Hepatocyte (in vitro differentiated cells): ENCODE data around the gene GCDH. TPM values are rescaled to one million over a fixed set of nuclear protein-coding genes. Genes with fewer than 3 reads are reported as not detected.

ENCODE experiments used
- DNase-seq: peaks from one replicate; pipeline ENCODE4 v3.0.0-alpha.2; 2016; ENCODE audit warnings: low spot score
- H2AFZ ChIP-seq: fragments of 200-600 bp; sonication (generic); 2 replicates; pipeline ENCODE4 v1.6.0; 2016; ENCODE audit warnings: antibody characterized with exemption, mild to moderate bottlenecking
- H3K27ac ChIP-seq: fragments of 200-600 bp; sonication (generic); 2 replicates; pipeline ENCODE4 v1.5.1; 2016; ENCODE audit warnings: mild to moderate bottlenecking
- H3K27me3 ChIP-seq: fragments of 200-600 bp; sonication (generic); 2 replicates; pipeline ENCODE4 v1.6.1; 2016
- H3K36me3 ChIP-seq: fragments of 200-600 bp; sonication (generic); replicated peaks from 2 replicates; pipeline ENCODE4 v1.5.1; 2016; ENCODE audit warnings: low read depth; ENCODE audit not compliant: insufficient read depth
- H3K4me1 ChIP-seq: fragments of 200-600 bp; sonication (generic); 2 replicates; pipeline ENCODE4 v1.5.1; 2016; ENCODE audit warnings: mild to moderate bottlenecking, moderate library complexity; ENCODE audit not compliant: insufficient read depth
- H3K4me2 ChIP-seq: fragments of 200-600 bp; sonication (generic); 2 replicates; pipeline ENCODE4 v1.6.0; 2016
- H3K4me3 ChIP-seq: fragments of 200-600 bp; sonication (generic); 2 replicates; pipeline ENCODE4 v1.5.1; 2016; ENCODE audit warnings: mild to moderate bottlenecking
- H3K79me2 ChIP-seq: fragments of 200-600 bp; sonication (generic); 2 replicates; pipeline ENCODE4 v1.6.0; 2017; ENCODE audit warnings: mild to moderate bottlenecking
- H3K9me2 ChIP-seq: fragments of 200-600 bp; sonication (generic); replicated peaks from 2 replicates; pipeline ENCODE4 v1.6.0; 2017; ENCODE audit warnings: mild to moderate bottlenecking; ENCODE audit not compliant: insufficient read depth
- H3K9me3 ChIP-seq: fragments of 200-600 bp; sonication (generic); 2 replicates; pipeline ENCODE4 v1.5.1; 2016; ENCODE audit warnings: low read depth, mild to moderate bottlenecking
- H4K20me1 ChIP-seq: fragments of 200-600 bp; sonication (generic); 2 replicates; pipeline ENCODE4 v1.6.0; 2016; ENCODE audit warnings: mild to moderate bottlenecking; ENCODE audit not compliant: insufficient read depth, poor library complexity, severe bottlenecking
- EZH2 ChIP-seq: fragments of 200-600 bp; sonication (generic); IDR thresholded peaks from 2 replicates; pipeline ENCODE4 v1.6.1; 2016; ENCODE audit warnings: antibody characterized with exemption, mild to moderate bottlenecking, borderline replicate concordance
- EZH2phosphoT487 ChIP-seq: fragments of 200-600 bp; sonication (generic); IDR thresholded peaks from one replicate; pipeline ENCODE4 v1.6.1; 2018; ENCODE audit warnings: antibody characterized with exemption, mild to moderate bottlenecking, low read depth, moderate library complexity; ENCODE audit not compliant: unreplicated experiment, severe bottlenecking
- WGBS: methylation state at CpG from one replicate; pipeline ENCODE4 v1.1.6; 2016; ENCODE audit warnings: low lambda C conversion rate; ENCODE audit errors: missing lambda C conversion rate; 5-methylcytosine and 5-hydroxymethylcytosine counted together
- polyA plus RNA-seq: library from polyadenylated mRNA; unstranded; fragments of >200 nt; fragmentation: Nextera tagmentation; extraction: Ambion mirVana; gene quantifications from 2 replicates; pipeline ENCODE4 v1.2.1, GENCODE V29; 2016
- total RNA-seq: library from RNA; depleted of rRNA; stranded (reverse); fragments of >200 nt; gene quantifications from 2 replicates; pipeline ENCODE4 v1.2.3, GENCODE V29; 2014
- TF ChIP-seq, protein P1 (sequence below): fragments of 200-600 bp; sonication (generic); IDR thresholded peaks from 2 replicates; pipeline ENCODE4 v1.5.1; 2016; ENCODE audit warnings: antibody characterized with exemption, mild to moderate bottlenecking; ENCODE audit not compliant: poor library complexity

The GCDH gene
- total and polyA plus RNA-seq, 2 experiments from 2014 or later, result 23.4 to 31.7 TPM

DNA sequence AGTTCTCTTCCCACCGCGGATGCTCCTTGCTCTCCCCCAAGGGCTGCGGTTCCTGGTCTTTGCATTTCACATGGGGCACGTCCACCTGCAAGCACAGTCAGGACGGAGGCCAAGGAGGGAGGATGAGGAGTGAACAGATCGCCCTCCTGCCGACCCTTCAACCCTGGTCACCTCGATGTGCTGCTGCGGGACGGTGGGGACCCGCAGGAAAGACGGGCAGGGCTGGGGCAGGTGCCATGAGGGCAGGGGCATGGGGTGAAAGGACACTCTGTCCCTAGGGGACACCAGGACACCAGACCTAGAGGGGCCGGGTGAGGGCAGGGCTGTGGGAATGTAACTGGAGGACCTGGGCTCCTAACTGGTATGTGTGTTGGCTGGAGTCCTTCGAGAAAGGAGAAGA is 27.3 kb downstream of the GCDH start:
- TF ChIP-seq, protein P1, sequence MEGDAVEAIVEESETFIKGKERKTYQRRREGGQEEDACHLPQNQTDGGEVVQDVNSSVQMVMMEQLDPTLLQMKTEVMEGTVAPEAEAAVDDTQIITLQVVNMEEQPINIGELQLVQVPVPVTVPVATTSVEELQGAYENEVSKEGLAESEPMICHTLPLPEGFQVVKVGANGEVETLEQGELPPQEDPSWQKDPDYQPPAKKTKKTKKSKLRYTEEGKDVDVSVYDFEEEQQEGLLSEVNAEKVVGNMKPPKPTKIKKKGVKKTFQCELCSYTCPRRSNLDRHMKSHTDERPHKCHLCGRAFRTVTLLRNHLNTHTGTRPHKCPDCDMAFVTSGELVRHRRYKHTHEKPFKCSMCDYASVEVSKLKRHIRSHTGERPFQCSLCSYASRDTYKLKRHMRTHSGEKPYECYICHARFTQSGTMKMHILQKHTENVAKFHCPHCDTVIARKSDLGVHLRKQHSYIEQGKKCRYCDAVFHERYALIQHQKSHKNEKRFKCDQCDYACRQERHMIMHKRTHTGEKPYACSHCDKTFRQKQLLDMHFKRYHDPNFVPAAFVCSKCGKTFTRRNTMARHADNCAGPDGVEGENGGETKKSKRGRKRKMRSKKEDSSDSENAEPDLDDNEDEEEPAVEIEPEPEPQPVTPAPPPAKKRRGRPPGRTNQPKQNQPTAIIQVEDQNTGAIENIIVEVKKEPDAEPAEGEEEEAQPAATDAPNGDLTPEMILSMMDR, result no peak
- TF ChIP-seq EZH2phosphoT487 (no peak), EZH2 (no peak)

DNA sequence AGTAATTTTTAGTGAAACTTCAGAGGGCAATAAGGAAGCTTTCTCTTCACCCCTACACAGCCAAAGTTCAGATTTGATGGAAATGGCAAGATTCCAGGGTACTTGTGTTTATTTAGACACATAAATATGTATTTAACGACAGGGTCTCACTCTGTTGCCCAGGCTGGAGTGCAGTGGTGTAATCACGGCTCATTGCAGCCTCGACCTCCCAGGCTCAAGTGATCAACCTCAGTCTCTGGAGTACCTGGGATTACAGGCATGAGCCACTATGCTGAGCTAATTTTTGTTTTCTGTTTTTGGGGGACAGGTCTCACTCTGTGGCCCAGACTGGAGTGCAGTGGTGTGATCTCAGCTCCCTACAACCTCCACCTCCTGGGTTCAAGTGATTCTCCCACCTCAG is 30.1 kb downstream of the GCDH start:
- WGBS, result 77% methylated on average over 3 of the region's 3 CpGs
- no peaks in the 10 kb centered on the region for H3K9me2 ChIP-seq
- TF ChIP-seq, protein P1, result no peak
- TF ChIP-seq EZH2phosphoT487 (no peak), EZH2 (no peak)

More for the DNA sequence above, 27.3 kb downstream of the GCDH start:
- Histone ChIP-seq H3K4me3 (no peak overlapping the region), H3K9me2 (no peaks in the 10 kb centered on the region), H2AFZ (no peak overlapping the region), H3K27ac (no peak overlapping the region), H3K4me2 (no peak overlapping the region), H3K27me3 (no peaks in the 10 kb centered on the region), H3K79me2 (no peaks in the 10 kb centered on the region), H3K9me3 (no peaks in the 10 kb centered on the region), H3K36me3 (no peaks in the 10 kb centered on the region), H4K20me1 (no peaks in the 10 kb centered on the region), H3K4me1 (peaks cover 10% of the 10 kb centered on the region)
- no peak for DNase-seq
- WGBS, result 96% methylated on average over 14 of the region's 14 CpGs

DNA sequence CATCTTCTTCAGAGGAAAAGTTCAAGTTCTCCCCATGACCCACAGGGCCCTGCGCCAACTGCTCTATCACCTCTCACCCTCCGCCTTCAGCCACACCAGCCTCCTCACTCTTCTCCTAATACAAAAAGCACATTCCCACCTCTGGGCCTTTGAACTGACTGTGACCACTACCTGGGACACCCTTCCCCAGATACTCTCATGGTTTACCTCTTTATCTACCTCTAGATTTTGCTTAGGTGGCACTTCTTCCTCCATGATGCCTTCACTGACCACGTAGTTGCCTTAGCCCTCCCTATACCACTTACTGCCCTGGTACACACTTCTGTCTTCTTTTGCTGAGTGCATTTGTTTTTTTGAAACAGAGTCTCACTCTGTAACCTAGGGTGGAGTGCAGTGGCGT is 32.0 kb downstream of the GCDH start:
- TF ChIP-seq, protein P1, result no peak
- TF ChIP-seq EZH2phosphoT487 (no peak), EZH2 (no peak)
- no peak overlapping the region for H3K4me3 ChIP-seq
- no peaks in the 10 kb centered on the region for H4K20me1 ChIP-seq
- no peaks in the 10 kb centered on the region for H3K4me1 ChIP-seq
- WGBS, result 96% methylated on average over 4 of the region's 4 CpGs
- H3K79me2 ChIP-seq, result no peaks in the 10 kb centered on the region
- no peaks in the 10 kb centered on the region for H3K27me3 ChIP-seq
- H3K36me3 ChIP-seq, result no peaks in the 10 kb centered on the region
- H2AFZ ChIP-seq, result no peak overlapping the region
- H3K9me2 ChIP-seq, result no peaks in the 10 kb centered on the region
- H3K4me2 ChIP-seq, result no peak overlapping the region
- no peak for DNase-seq
- H3K9me3 ChIP-seq, result no peaks in the 10 kb centered on the region
- H3K27ac ChIP-seq, result no peak overlapping the region

More for the DNA sequence above, 30.1 kb downstream of the GCDH start:
- Histone ChIP-seq H3K4me3 (no peak overlapping the region), H3K27me3 (no peaks in the 10 kb centered on the region), H3K36me3 (no peaks in the 10 kb centered on the region), H2AFZ (no peak overlapping the region), H3K4me2 (no peak overlapping the region), H3K27ac (no peak overlapping the region), H3K9me3 (no peaks in the 10 kb centered on the region), H3K79me2 (no peaks in the 10 kb centered on the region), H3K4me1 (no peaks in the 10 kb centered on the region), H4K20me1 (no peaks in the 10 kb centered on the region)
- DNase-seq, result no peak
